Breast epithelium (tissue), 3 donors: Measurements from ENCODE around the gene FBH1.

Experiments used
- POLR2AphosphoS5 ChIP-seq, 3 donors: sonication (generic); formaldehyde crosslinking; IDR thresholded peaks; one replicate each; pipeline ENCODE4 v1.6.1; 2017; ENCODE audit warnings: antibody characterized with exemption in 3 of 3
- TF ChIP-seq, protein P1 (sequence below), 3 donors: fragments of 450-650 bp; IDR thresholded peaks; one replicate each; pipeline ENCODE4 v1.5.1; 2016 to 2017; ENCODE audit warnings: antibody characterized with exemption in 3 of 3, mild to moderate bottlenecking in 3 of 3, moderate library complexity in 3 of 3

GRCh38 chr10:5940807-5941218 is 50.8 kb downstream of the FBH1 start:
- TF ChIP-seq POLR2AphosphoS5 (IDR thresholded peaks at IDR 0.05) = no peak
- TF ChIP-seq, protein P1, sequence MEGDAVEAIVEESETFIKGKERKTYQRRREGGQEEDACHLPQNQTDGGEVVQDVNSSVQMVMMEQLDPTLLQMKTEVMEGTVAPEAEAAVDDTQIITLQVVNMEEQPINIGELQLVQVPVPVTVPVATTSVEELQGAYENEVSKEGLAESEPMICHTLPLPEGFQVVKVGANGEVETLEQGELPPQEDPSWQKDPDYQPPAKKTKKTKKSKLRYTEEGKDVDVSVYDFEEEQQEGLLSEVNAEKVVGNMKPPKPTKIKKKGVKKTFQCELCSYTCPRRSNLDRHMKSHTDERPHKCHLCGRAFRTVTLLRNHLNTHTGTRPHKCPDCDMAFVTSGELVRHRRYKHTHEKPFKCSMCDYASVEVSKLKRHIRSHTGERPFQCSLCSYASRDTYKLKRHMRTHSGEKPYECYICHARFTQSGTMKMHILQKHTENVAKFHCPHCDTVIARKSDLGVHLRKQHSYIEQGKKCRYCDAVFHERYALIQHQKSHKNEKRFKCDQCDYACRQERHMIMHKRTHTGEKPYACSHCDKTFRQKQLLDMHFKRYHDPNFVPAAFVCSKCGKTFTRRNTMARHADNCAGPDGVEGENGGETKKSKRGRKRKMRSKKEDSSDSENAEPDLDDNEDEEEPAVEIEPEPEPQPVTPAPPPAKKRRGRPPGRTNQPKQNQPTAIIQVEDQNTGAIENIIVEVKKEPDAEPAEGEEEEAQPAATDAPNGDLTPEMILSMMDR (IDR thresholded peaks at IDR 0.05) = no peak
